ENCODE data around the gene TEX2. TPM values are rescaled to one million over a fixed set of nuclear protein-coding genes. Genes with fewer than 3 reads are reported as not detected.

The TEX2 gene
- total and polyA plus RNA-seq, 5 donors from 2014 or later, result 6.0 to 9.3 (median 6.1) TPM

- Mint-ChIP-seq H3K36me3 (peaks cover 19% of the 10 kb centered on the region), H3K27me3 (no peaks in the 10 kb centered on the region), H3K4me1 (peaks cover 0 to 8% (median 0%) of the 10 kb centered on the region in 4 donors), H3K4me3 (no peak overlapping the region), H3K9me3 (no peaks in the 10 kb centered on the region), H3K27ac (no peak overlapping the region)
- Histone ChIP-seq H3K36me3 (ENCODE audit: control insufficient read depth, insufficient read depth, low read length) (peaks cover 17% of the 10 kb centered on the region), H3K27ac (ENCODE audit: insufficient read depth, low read length, poor library complexity, severe bottlenecking) (no peak overlapping the region), H3K27me3 (ENCODE audit: control insufficient read depth, insufficient read depth, low read length) (no peaks in the 10 kb centered on the region), H3K4me3 (ENCODE audit: low read depth, low read length) (no peak overlapping the region), H3K4me1 (ENCODE audit: control insufficient read depth, insufficient read depth, low read length, poor library complexity, severe bottlenecking) (peaks cover 2% of the 10 kb centered on the region), H3K9me3 (ENCODE audit: control insufficient read depth in 2 of 2, low read length in 2 of 2) (no peaks in the 10 kb centered on the region)
- DNase-seq, result no peak
- no peak for ATAC-seq (ENCODE audit: low read depth in 2 of 2)
These were observed 110.5 kb downstream of the TEX2 start for GRCh38 chr17:64152428-64153125.

DNA sequence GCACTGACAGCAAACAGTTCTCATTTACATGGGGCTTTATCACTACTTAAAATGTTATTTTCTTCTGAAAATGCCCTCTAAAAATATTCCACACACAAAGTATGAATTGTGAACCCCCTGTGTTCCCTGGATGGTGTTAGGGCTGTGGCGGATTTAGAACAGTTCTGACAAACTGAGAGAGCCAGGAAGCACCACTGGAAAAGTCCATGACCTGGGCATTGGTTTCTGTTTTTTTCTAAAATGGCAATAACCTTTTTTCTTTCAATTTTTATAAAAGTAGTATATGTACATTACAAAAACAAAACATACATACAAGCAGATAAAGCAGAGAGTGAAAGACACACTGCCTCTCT is 112.1 kb downstream of the TEX2 start:
- Histone ChIP-seq H3K4me3 (ENCODE audit: low read depth, low read length) (no peak overlapping the region), H3K27me3 (ENCODE audit: control insufficient read depth, insufficient read depth, low read length) (no peaks in the 10 kb centered on the region), H3K4me1 (ENCODE audit: control insufficient read depth, insufficient read depth, low read length, poor library complexity, severe bottlenecking) (peaks cover 17% of the 10 kb centered on the region), H3K9me3 (ENCODE audit: control insufficient read depth in 2 of 2, low read length in 2 of 2) (no peaks in the 10 kb centered on the region), H3K27ac (ENCODE audit: insufficient read depth, low read length, poor library complexity, severe bottlenecking) (no peak overlapping the region), H3K36me3 (ENCODE audit: control insufficient read depth, insufficient read depth, low read length) (peaks cover 17% of the 10 kb centered on the region)
- Mint-ChIP-seq H3K27me3 (no peaks in the 10 kb centered on the region), H3K9me3 (no peaks in the 10 kb centered on the region), H3K4me1 (peaks cover 0 to 20% (median 10%) of the 10 kb centered on the region in 4 donors), H3K36me3 (peaks cover 19% of the 10 kb centered on the region), H3K27ac (no peak overlapping the region), H3K4me3 (no peak overlapping the region)
- DNase-seq (no peak), ATAC-seq (ENCODE audit: low read depth in 2 of 2) (no peak)

GRCh38 chr17:64150237-64151015 is 112.6 kb downstream of the TEX2 start:
- Mint-ChIP-seq H3K9me3 (no peaks in the 10 kb centered on the region), H3K27me3 (no peaks in the 10 kb centered on the region), H3K36me3 (peaks cover 19% of the 10 kb centered on the region), H3K4me3 (no peak overlapping the region), H3K27ac (no peak overlapping the region), H3K4me1 (peaks cover 0 to 20% (median 10%) of the 10 kb centered on the region in 4 donors)
- Histone ChIP-seq H3K27ac (ENCODE audit: insufficient read depth, low read length, poor library complexity, severe bottlenecking) (no peak overlapping the region), H3K36me3 (ENCODE audit: control insufficient read depth, insufficient read depth, low read length) (peaks cover 17% of the 10 kb centered on the region), H3K4me3 (ENCODE audit: low read depth, low read length) (no peak overlapping the region), H3K4me1 (ENCODE audit: control insufficient read depth, insufficient read depth, low read length, poor library complexity, severe bottlenecking) (peaks cover 17% of the 10 kb centered on the region), H3K27me3 (ENCODE audit: control insufficient read depth, insufficient read depth, low read length) (no peaks in the 10 kb centered on the region), H3K9me3 (ENCODE audit: control insufficient read depth in 2 of 2, low read length in 2 of 2) (no peaks in the 10 kb centered on the region)
- DNase-seq, result no peak
- no peak for ATAC-seq (ENCODE audit: low read depth in 2 of 2)

DNA sequence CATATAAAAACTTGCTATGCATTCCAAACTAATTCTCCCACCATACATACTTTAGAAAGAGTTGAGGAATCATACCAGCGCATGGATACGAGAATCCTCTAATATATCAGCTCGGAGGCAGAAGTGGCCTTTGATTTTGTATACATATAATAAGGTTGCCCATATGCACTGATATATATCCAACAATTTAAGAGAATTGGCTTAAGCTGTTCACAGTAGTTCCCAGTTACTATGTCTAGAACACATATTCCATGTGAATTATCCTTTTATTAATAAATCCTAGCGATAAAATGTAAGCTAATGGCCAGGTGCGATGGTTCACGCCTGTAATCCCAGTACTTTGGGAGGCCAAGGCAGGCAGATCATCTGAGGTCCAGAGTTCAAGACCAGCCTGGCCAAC is 113.9 kb downstream of the TEX2 start:
- Histone ChIP-seq H3K36me3 (ENCODE audit: control insufficient read depth, insufficient read depth, low read length) (peaks cover 15% of the 10 kb centered on the region), H3K27me3 (ENCODE audit: control insufficient read depth, insufficient read depth, low read length) (no peaks in the 10 kb centered on the region), H3K9me3 (ENCODE audit: control insufficient read depth in 2 of 2, low read length in 2 of 2) (no peaks in the 10 kb centered on the region), H3K4me3 (ENCODE audit: low read depth, low read length) (no peak overlapping the region), H3K27ac (ENCODE audit: insufficient read depth, low read length, poor library complexity, severe bottlenecking) (no peak overlapping the region), H3K4me1 (ENCODE audit: control insufficient read depth, insufficient read depth, low read length, poor library complexity, severe bottlenecking) (peaks cover 22% of the 10 kb centered on the region)
- ATAC-seq (ENCODE audit: low read depth in 2 of 2), result no peak
- peaks cover 12% of the 10 kb centered on the region for H3K36me3 Mint-ChIP-seq
- no peaks in the 10 kb centered on the region for H3K27me3 Mint-ChIP-seq
- no peaks in the 10 kb centered on the region for H3K9me3 Mint-ChIP-seq
- no peak for DNase-seq
- peaks cover 0 to 24% (median 10%) of the 10 kb centered on the region in 4 donors for H3K4me1 Mint-ChIP-seq
- H3K4me3 Mint-ChIP-seq, result no peak overlapping the region
- peak overlapping the region in 1 of 3 donors; percentile 31 for H3K27ac Mint-ChIP-seq

DNA sequence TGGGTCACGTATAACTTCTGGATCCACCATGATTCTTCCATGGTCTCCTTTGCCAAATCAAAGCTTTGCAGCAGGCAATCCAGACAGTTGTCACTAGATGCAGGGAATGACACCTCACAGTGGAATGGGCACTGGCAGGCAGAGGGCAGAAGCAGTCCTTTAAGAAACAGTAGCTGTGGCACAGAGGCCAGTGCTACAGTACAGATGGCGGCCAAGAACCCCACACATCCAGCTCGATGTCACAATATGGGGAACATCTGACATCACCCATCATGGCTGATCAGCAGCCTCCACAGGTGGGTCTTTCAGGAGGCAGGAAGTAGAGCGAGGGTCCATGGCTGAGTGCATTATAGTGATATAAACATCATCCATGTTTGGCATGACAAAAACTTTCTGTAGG is 114.4 kb downstream of the TEX2 start:
- H3K4me1 Mint-ChIP-seq, result peaks cover 0 to 24% (median 10%) of the 10 kb centered on the region in 4 donors
- ATAC-seq (ENCODE audit: low read depth in 2 of 2), result no peak
- H3K4me3 ChIP-seq (ENCODE audit: low read depth, low read length), result no peak overlapping the region
- no peak for DNase-seq
- peak overlapping the region in 2 of 4 donors; percentile 13 to 71 for H3K4me3 Mint-ChIP-seq
- H3K9me3 Mint-ChIP-seq, result no peaks in the 10 kb centered on the region
- peaks cover 22% of the 10 kb centered on the region for H3K4me1 ChIP-seq (ENCODE audit: control insufficient read depth, insufficient read depth, low read length, poor library complexity, severe bottlenecking)
- no peaks in the 10 kb centered on the region for H3K27me3 ChIP-seq (ENCODE audit: control insufficient read depth, insufficient read depth, low read length)
- peaks cover 11% of the 10 kb centered on the region for H3K36me3 ChIP-seq (ENCODE audit: control insufficient read depth, insufficient read depth, low read length)
- peaks cover 10% of the 10 kb centered on the region for H3K36me3 Mint-ChIP-seq
- no peaks in the 10 kb centered on the region for H3K9me3 ChIP-seq (ENCODE audit: control insufficient read depth in 2 of 2, low read length in 2 of 2)
- no peak overlapping the region for H3K27ac ChIP-seq (ENCODE audit: insufficient read depth, low read length, poor library complexity, severe bottlenecking)
- H3K27me3 Mint-ChIP-seq, result no peaks in the 10 kb centered on the region
- H3K27ac Mint-ChIP-seq, result no peak overlapping the region

GRCh38 chr17:64148017-64148631 is 114.9 kb downstream of the TEX2 start:
- no peak for DNase-seq
- H3K36me3 ChIP-seq (ENCODE audit: control insufficient read depth, insufficient read depth, low read length), result peaks cover 9% of the 10 kb centered on the region
- Mint-ChIP-seq H3K36me3 (peaks cover 5% of the 10 kb centered on the region), H3K4me3 (peak overlapping the region; percentile 13 to 74 (median 62)), H3K4me1 (peaks cover 0 to 24% (median 10%) of the 10 kb centered on the region in 4 donors), H3K9me3 (no peaks in the 10 kb centered on the region), H3K27me3 (no peaks in the 10 kb centered on the region), H3K27ac (peak overlapping the region in 1 of 3 donors; percentile 11)
- peaks cover 22% of the 10 kb centered on the region for H3K4me1 ChIP-seq (ENCODE audit: control insufficient read depth, insufficient read depth, low read length, poor library complexity, severe bottlenecking)
- no peaks in the 10 kb centered on the region for H3K9me3 ChIP-seq (ENCODE audit: control insufficient read depth in 2 of 2, low read length in 2 of 2)
- ATAC-seq (ENCODE audit: low read depth in 2 of 2), result no peak
- H3K27ac ChIP-seq (ENCODE audit: insufficient read depth, low read length, poor library complexity, severe bottlenecking), result no peak overlapping the region
- H3K27me3 ChIP-seq (ENCODE audit: control insufficient read depth, insufficient read depth, low read length), result no peaks in the 10 kb centered on the region
- H3K4me3 ChIP-seq (ENCODE audit: low read depth, low read length), result no peak overlapping the region

- no peaks in the 10 kb centered on the region for H3K9me3 Mint-ChIP-seq
- H3K9me3 ChIP-seq (ENCODE audit: control insufficient read depth in 2 of 2, low read length in 2 of 2), result no peaks in the 10 kb centered on the region
- H3K27me3 Mint-ChIP-seq, result no peaks in the 10 kb centered on the region
- H3K4me1 ChIP-seq (ENCODE audit: control insufficient read depth, insufficient read depth, low read length, poor library complexity, severe bottlenecking), result peaks cover 22% of the 10 kb centered on the region
- DNase-seq, result peak in 1 of 3 donors; percentile 21
- H3K36me3 ChIP-seq (ENCODE audit: control insufficient read depth, insufficient read depth, low read length), result peaks cover 9% of the 10 kb centered on the region
- ATAC-seq (ENCODE audit: low read depth in 2 of 2), result no peak
- H3K4me3 ChIP-seq (ENCODE audit: low read depth, low read length), result peak overlapping the region; percentile 98
- H3K4me1 Mint-ChIP-seq, result peaks cover 0 to 24% (median 10%) of the 10 kb centered on the region in 4 donors
- no peaks in the 10 kb centered on the region for H3K27me3 ChIP-seq (ENCODE audit: control insufficient read depth, insufficient read depth, low read length)
- H3K4me3 Mint-ChIP-seq, result peak overlapping the region in 1 of 4 donors; percentile 71
- peak overlapping the region in 2 of 3 donors; percentile 8 to 76 for H3K27ac Mint-ChIP-seq
- H3K36me3 Mint-ChIP-seq, result no peaks in the 10 kb centered on the region
- peak overlapping the region; percentile 87 for H3K27ac ChIP-seq (ENCODE audit: insufficient read depth, low read length, poor library complexity, severe bottlenecking)
These were observed 115.7 kb downstream of the TEX2 start for GRCh38 chr17:64147110-64148016.

All from CD4-positive, CD25-positive, alpha-beta regulatory T cell (primary cell).